ENCODE data around the gene SETD2. TPM values are rescaled to one million over a fixed set of nuclear protein-coding genes. Genes with fewer than 3 reads are reported as not detected.

SETD2 gene
- total and polyA plus RNA-seq, 9 of the 15 experiments (the other 6 are each of a cell fraction or from before 2014, with no cell fraction given): 8.2 to 44.0 (median 33.6) TPM

DNA sequence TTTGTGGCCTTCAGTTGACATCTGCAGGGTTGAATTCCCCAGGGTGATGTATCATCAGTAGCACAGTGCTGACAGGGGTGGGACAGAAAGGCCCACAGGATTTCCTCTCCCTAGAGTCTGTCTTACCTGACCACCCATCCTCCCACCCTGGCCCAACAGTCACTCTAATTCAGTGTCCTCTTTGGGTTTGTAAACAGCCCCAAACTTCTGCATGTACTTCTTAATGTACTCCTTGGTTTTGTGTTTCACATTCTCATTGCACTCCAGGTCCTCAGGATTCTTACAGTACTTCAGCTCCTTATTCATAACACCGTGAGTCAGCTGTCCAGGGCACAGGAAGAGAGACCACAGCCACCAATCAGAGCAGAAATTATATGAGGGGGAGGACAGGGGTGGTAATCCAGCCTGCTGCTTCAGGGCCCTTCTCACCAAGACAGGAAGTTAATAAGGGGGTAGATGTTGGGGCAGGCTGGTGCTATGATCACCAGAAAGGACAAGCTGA is 146.9 kb downstream of the SETD2 start (continued):
- TF ChIP-seq, protein P1, sequence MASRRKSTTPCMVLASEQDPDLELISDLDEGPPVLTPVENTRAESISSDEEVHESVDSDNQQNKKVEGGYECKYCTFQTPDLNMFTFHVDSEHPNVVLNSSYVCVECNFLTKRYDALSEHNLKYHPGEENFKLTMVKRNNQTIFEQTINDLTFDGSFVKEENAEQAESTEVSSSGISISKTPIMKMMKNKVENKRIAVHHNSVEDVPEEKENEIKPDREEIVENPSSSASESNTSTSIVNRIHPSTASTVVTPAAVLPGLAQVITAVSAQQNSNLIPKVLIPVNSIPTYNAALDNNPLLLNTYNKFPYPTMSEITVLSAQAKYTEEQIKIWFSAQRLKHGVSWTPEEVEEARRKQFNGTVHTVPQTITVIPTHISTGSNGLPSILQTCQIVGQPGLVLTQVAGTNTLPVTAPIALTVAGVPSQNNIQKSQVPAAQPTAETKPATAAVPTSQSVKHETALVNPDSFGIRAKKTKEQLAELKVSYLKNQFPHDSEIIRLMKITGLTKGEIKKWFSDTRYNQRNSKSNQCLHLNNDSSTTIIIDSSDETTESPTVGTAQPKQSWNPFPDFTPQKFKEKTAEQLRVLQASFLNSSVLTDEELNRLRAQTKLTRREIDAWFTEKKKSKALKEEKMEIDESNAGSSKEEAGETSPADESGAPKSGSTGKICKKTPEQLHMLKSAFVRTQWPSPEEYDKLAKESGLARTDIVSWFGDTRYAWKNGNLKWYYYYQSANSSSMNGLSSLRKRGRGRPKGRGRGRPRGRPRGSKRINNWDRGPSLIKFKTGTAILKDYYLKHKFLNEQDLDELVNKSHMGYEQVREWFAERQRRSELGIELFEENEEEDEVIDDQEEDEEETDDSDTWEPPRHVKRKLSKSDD (conservative IDR thresholded peaks at IDR 0.05; ENCODE audit: low read length): no peak
- TF ChIP-seq BDP1 (IDR thresholded peaks at IDR 0.05; ENCODE audit: insufficient read depth, insufficient read length): no peak
- TF ChIP-seq, protein P2, sequence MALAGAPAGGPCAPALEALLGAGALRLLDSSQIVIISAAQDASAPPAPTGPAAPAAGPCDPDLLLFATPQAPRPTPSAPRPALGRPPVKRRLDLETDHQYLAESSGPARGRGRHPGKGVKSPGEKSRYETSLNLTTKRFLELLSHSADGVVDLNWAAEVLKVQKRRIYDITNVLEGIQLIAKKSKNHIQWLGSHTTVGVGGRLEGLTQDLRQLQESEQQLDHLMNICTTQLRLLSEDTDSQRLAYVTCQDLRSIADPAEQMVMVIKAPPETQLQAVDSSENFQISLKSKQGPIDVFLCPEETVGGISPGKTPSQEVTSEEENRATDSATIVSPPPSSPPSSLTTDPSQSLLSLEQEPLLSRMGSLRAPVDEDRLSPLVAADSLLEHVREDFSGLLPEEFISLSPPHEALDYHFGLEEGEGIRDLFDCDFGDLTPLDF (CRISPR knock-in tag; IDR thresholded peaks at IDR 0.05): no peak
- TF ChIP-seq PHF8 (IDR thresholded peaks at IDR 0.05; ENCODE audit: borderline replicate concordance, low read length): no peak; the same call in 1 of the 2 replicates
- TF ChIP-seq PTTG1 (tag; IDR thresholded peaks at IDR 0.05; ENCODE audit: low read depth): no peak
- TF ChIP-seq, protein P3, sequence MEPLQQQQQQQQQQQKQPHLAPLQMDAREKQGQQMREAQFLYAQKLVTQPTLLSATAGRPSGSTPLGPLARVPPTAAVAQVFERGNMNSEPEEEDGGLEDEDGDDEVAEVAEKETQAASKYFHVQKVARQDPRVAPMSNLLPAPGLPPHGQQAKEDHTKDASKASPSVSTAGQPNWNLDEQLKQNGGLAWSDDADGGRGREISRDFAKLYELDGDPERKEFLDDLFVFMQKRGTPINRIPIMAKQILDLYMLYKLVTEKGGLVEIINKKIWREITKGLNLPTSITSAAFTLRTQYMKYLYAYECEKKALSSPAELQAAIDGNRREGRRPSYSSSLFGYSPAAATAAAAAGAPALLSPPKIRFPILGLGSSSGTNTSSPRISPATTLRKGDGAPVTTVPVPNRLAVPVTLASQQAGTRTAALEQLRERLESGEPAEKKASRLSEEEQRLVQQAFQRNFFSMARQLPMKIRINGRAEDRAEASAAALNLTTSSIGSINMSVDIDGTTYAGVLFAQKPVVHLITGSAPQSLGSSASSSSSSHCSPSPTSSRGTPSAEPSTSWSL (CRISPR knock-in tag; IDR thresholded peaks at IDR 0.05; ENCODE audit: borderline replicate concordance): no peak
- TF ChIP-seq ZNF212 (CRISPR knock-in tag; IDR thresholded peaks at IDR 0.05): no peak
- TF ChIP-seq PHB2 (IDR thresholded peaks at IDR 0.05; ENCODE audit: low read depth): no peak
- TF ChIP-seq JUN (IDR thresholded peaks at IDR 0.05; ENCODE audit: borderline replicate concordance, low read depth, low read length): peak; percentile 75
- TF ChIP-seq JUN (CRISPR knock-in tag; IDR thresholded peaks at IDR 0.05; ENCODE audit: borderline replicate concordance): no peak
- no peak for TF ChIP-seq GATA2 (CRISPR knock-in tag; IDR thresholded peaks at IDR 0.05)
- 0 out of 2 replicates have a peak, but pooled peaks have one; percentile 38 for TF ChIP-seq RNF2 (IDR thresholded peaks at IDR 0.05)
- TF ChIP-seq SIN3A (IDR thresholded peaks at IDR 0.05; ENCODE audit: borderline replicate concordance in 2 of 2, control insufficient read depth in 1 of 2, low read depth in 2 of 2, low read length in 2 of 2): no peak; a peak in 1 of 4 replicates
- TF ChIP-seq KLF10 (CRISPR knock-in tag; IDR thresholded peaks at IDR 0.05): no peak
- no peak for TF ChIP-seq RFX1 (IDR thresholded peaks at IDR 0.05)
- no peak for TF ChIP-seq ETV6 (IDR thresholded peaks at IDR 0.05; ENCODE audit: borderline replicate concordance in 1 of 2, low read depth in 2 of 2, low read length in 1 of 2)
- no peak for TF ChIP-seq ETV6 (CRISPR knock-in tag; IDR thresholded peaks at IDR 0.05; ENCODE audit: borderline replicate concordance)
- TF ChIP-seq SRF (CRISPR knock-in tag; IDR thresholded peaks at IDR 0.05): 0 out of 4 replicates have a peak, but pooled peaks of 1 of the 2 experiments have one; percentile 28
- no peak for TF ChIP-seq ZNF134 (CRISPR knock-in tag; conservative IDR thresholded peaks at IDR 0.05)
- TF ChIP-seq PCBP1 (IDR thresholded peaks at IDR 0.05; ENCODE audit: low read depth, low read length, poor library complexity, severe bottlenecking): no peak
- no peak for TF ChIP-seq ZNF785 (CRISPR knock-in tag; IDR thresholded peaks at IDR 0.05)
- TF ChIP-seq BCOR (IDR thresholded peaks at IDR 0.05): no peak
